ENCODE results near the gene SLC51A. TPM values are rescaled to one million over a fixed set of nuclear protein-coding genes. Genes with fewer than 3 reads are reported as not detected.

The SLC51A gene
- total and polyA plus RNA-seq, 7 donors: 0.31 to 0.44 (median 0.39) TPM; not detected in 3

DNA sequence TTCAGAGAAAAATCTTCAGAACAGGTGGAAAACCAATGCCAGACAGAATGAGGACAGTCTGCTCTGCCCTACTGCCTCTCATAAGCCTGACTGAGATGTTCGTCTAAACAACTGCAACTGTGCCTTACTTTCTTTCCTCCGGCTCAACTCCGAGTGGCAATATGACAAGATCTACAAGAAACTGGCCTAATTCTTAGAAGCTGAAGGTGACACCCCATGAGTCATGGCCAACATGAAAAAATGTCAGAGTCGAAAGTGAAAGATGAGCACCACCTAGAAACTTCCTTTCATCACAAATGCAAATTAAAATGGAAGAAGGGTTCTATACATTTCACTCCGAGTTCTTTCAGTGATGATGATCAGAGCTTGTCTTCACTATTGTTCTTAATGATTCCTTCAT, 58.3 kb downstream of the SLC51A start:
- H3K27ac ChIP-seq: no peak overlapping the region
- intact Hi-C loops (cut with DNase I): no loop called here
- DNase-seq (no peak), ATAC-seq (no peak)
- TF ChIP-seq, protein P1, sequence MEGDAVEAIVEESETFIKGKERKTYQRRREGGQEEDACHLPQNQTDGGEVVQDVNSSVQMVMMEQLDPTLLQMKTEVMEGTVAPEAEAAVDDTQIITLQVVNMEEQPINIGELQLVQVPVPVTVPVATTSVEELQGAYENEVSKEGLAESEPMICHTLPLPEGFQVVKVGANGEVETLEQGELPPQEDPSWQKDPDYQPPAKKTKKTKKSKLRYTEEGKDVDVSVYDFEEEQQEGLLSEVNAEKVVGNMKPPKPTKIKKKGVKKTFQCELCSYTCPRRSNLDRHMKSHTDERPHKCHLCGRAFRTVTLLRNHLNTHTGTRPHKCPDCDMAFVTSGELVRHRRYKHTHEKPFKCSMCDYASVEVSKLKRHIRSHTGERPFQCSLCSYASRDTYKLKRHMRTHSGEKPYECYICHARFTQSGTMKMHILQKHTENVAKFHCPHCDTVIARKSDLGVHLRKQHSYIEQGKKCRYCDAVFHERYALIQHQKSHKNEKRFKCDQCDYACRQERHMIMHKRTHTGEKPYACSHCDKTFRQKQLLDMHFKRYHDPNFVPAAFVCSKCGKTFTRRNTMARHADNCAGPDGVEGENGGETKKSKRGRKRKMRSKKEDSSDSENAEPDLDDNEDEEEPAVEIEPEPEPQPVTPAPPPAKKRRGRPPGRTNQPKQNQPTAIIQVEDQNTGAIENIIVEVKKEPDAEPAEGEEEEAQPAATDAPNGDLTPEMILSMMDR (IDR thresholded peaks at IDR 0.05): no peak
- no peaks in the 10 kb centered on the region for H3K27me3 ChIP-seq (ENCODE audit: insufficient read depth in 3 of 3, low read length in 2 of 3)
- H3K36me3 ChIP-seq (ENCODE audit: insufficient read depth in 1 of 2, low read depth in 1 of 2): peaks cover 4 to 13% of the 10 kb centered on the region in 2 donors
- peaks cover 25% of the 10 kb centered on the region for H3K4me1 ChIP-seq
- no peak overlapping the region for H3K4me3 ChIP-seq
- peaks cover 4% of the 10 kb centered on the region for H3K9me3 ChIP-seq
- WGBS, 3 donors: 62 to 92% (median 67%) methylated on average over 5 of the region's 5 CpGs

DNA sequence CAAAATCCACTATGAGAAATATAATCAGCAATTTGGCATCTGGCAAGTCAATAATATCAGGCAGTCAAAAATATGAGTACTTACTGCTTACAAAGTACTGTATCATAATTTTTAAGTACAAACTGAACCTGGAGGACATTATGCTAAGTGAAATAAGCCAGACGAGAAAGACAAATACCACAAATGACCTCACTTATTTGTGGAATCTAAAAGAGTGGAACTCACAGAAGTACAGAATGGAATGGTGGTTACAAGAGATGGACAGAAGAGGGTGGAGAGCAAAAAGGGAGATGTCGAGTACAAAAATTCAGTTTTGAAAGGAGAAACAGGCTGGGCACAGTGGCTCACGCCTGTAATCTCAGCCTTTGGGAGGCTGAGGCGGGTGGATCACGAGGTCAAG, 58.8 kb downstream of the SLC51A start:
- Histone ChIP-seq H3K27ac (no peak overlapping the region), H3K36me3 (ENCODE audit: insufficient read depth in 1 of 2, low read depth in 1 of 2) (peaks cover 2 to 8% of the 10 kb centered on the region in 2 donors), H3K27me3 (ENCODE audit: insufficient read depth in 3 of 3, low read length in 2 of 3) (no peaks in the 10 kb centered on the region), H3K4me1 (peaks cover 28% of the 10 kb centered on the region), H3K4me3 (no peak overlapping the region), H3K9me3 (peaks cover 4% of the 10 kb centered on the region)
- TF ChIP-seq, protein P1 (IDR thresholded peaks at IDR 0.05): no peak
- DNase-seq (no peak), ATAC-seq (no peak)
- intact Hi-C loops (cut with DNase I): no loop called here
- WGBS, 3 donors: 78 to 97% (median 85%) methylated on average over 5 of the region's 5 CpGs

DNA sequence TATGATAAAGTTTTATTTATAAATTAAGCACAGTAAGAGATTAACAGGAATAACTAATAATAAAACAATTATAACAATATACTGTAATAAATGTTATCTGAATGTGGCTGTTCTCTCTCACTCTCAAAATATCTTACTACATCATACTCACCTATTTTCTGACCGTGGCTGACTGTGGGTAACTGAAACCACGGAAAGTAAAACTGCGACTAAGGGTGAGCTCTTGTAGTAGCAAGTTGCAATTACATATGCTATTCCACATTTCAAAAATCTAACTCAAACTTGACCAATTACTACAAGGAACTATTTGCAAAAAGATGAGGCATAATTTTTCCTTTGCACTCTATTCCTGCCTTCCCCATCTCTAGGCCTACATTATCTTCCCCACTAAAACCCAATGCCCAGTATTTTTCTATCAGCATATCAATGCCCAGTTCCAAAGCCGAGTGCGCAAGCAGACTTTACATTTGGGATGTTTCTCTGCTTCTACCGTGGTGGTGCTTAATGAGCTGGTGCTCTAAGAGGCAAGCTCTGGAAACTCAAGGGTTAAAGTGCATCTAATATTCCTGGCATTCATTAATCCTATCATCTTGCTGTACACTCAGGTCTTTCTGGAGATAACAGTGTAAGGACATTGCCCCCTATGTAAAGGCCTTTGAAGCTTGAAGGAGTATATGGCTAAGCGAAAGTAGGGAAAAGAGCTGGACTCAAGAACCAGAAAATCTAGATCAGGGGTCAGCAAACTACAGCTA, 64.5 kb downstream of the SLC51A start:
- WGBS, 3 donors: 50 to 65% (median 54%) methylated on average over 7 of the region's 7 CpGs
- Histone ChIP-seq H3K4me1 (peaks cover 76% of the 10 kb centered on the region), H3K9me3 (no peaks in the 10 kb centered on the region), H3K36me3 (ENCODE audit: insufficient read depth in 1 of 2, low read depth in 1 of 2) (no peaks in the 10 kb centered on the region), H3K27me3 (ENCODE audit: insufficient read depth in 3 of 3, low read length in 2 of 3) (no peaks in the 10 kb centered on the region), H3K4me3 (peak overlapping the region; percentile 41), H3K27ac (peak overlapping the region; percentile 98)
- intact Hi-C loops (cut with DNase I): no loop called here
- ATAC-seq (peak; percentile 40 to 72 (median 59)), DNase-seq (no peak)
- TF ChIP-seq, protein P1 (IDR thresholded peaks at IDR 0.05): no peak

DNA sequence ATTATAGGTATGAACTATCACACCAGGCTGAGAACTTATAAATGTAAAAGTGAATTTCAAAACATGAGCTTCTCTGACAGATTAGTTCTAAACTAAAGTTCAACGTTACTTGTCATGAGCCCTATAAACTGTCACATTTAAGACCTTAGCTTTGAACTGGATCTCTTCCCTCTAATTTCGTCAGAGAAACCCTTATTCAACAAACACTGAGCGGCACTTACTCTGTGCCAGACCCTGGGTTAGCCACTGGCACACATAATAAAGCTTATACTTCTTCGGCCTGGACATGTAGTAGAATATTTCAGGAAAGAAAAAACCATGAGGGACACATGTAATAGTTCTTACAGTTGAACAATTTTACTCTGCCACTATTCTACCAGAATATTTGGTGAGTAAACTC, 65.6 kb downstream of the SLC51A start:
- no peaks in the 10 kb centered on the region for H3K27me3 ChIP-seq (ENCODE audit: insufficient read depth in 3 of 3, low read length in 2 of 3)
- H3K27ac ChIP-seq: peak overlapping the region; percentile 98
- ATAC-seq (no peak), DNase-seq (no peak)
- peaks cover 84% of the 10 kb centered on the region for H3K4me1 ChIP-seq
- H3K4me3 ChIP-seq: no peak overlapping the region
- H3K9me3 ChIP-seq: no peaks in the 10 kb centered on the region
- TF ChIP-seq, protein P1 (IDR thresholded peaks at IDR 0.05): no peak
- intact Hi-C loops (cut with DNase I): no loop called here
- no peaks in the 10 kb centered on the region for H3K36me3 ChIP-seq (ENCODE audit: insufficient read depth in 1 of 2, low read depth in 1 of 2)
- WGBS, 3 donors: 25 to 63% (median 36%) methylated on average over 4 of the region's 4 CpGs

Other genes starting within 250 kb of the SLC51A start
- 100 to 1,000 TPM in 1 of 4 donors, 10 to 100 TPM in 3; 36.2 to 101 (median 63.0) TPM for gene TFRC, start 134.4 kb upstream of the SLC51A start, total RNA-seq
- 100 to 1,000 TPM in 1 of 3 donors, 10 to 100 TPM in 2; 36.3 to 208 (median 95.8) TPM for gene TFRC, start 134.4 kb upstream of the SLC51A start, polyA plus RNA-seq
- 1 to 10 TPM in 1 of 4 donors, under 1 TPM in 2, not detected in 1; 0.38 to 1.1 (median 0.43) TPM for gene ZDHHC19, start 5.1 kb upstream of the SLC51A start, total RNA-seq
- gene ZDHHC19, start 5.1 kb upstream of the SLC51A start, polyA plus RNA-seq: under 1 TPM in 2 of 3 donors, not detected in 1; 0.25 to 0.34 TPM
- gene PCYT1A, start 71.2 kb downstream of the SLC51A start, total RNA-seq: 10 to 100 TPM; 58.8 to 98.4 (median 70.0) TPM
- gene PCYT1A, start 71.2 kb downstream of the SLC51A start, polyA plus RNA-seq: 10 to 100 TPM; 28.4 to 88.2 (median 35.6) TPM
- gene DYNLT2B, start 101.7 kb downstream of the SLC51A start, total RNA-seq: 1 to 10 TPM in 2 of 4 donors, under 1 TPM in 1, not detected in 1; 0.44 to 3.2 (median 2.3) TPM
- 1 to 10 TPM; 1.9 to 6.1 (median 3.1) TPM for gene DYNLT2B, start 101.7 kb downstream of the SLC51A start, polyA plus RNA-seq
- 1 to 10 TPM in 1 of 4 donors, under 1 TPM in 1, not detected in 2; 0.93 to 1.9 TPM for gene TM4SF19, start 121.9 kb downstream of the SLC51A start, total RNA-seq
- 1 to 10 TPM in 1 of 3 donors, under 1 TPM in 1, not detected in 1; 1.00 to 2.3 TPM for gene TM4SF19, start 121.9 kb downstream of the SLC51A start, polyA plus RNA-seq
- 10 to 100 TPM; 12.2 to 23.7 (median 14.7) TPM for gene UBXN7, start 215.9 kb downstream of the SLC51A start, total RNA-seq
- 1 to 10 TPM; 1.3 to 6.2 (median 1.9) TPM for gene UBXN7, start 215.9 kb downstream of the SLC51A start, polyA plus RNA-seq

All from psoas muscle (tissue), 8 donors.